GM21737 (cell line): ENCODE results near the gene IZUMO1R.
"Not testable (repeated sequence)": the region's sequence is repeated elsewhere in the genome, so short reads cannot be mapped to it uniquely, and the experiment has no call there.

Experiments used
- ATAC-seq: cut with Tn5 transposase; IDR thresholded peaks from one replicate; pipeline ENCODE4 v1.9.1; 2021; ENCODE audit warnings: mild to moderate bottlenecking, moderate library complexity; ENCODE audit not compliant: unreplicated experiment

Gene IZUMO1R

GRCh38 chr11:94303966-94304958 is at the start of gene IZUMO1R:
IZUMO1R (plus strand) TSS chr11:94304580; CDS start chr11:94305637, 1,057 bp downstream.
- no peak for ATAC-seq

- ATAC-seq = peak; percentile 85
Measured at GRCh38 chr11:94271885-94272372, 32.5 kb upstream of the IZUMO1R start.

GRCh38 chr11:94272738-94273313 is 31.6 kb upstream of the IZUMO1R start:
- ATAC-seq = peak; percentile 52

GRCh38 chr11:94275961-94276360 is 28.4 kb upstream of the IZUMO1R start:
- ATAC-seq = no peak

- ATAC-seq = no peak
Measured at GRCh38 chr11:94276943-94277342, 27.4 kb upstream of the IZUMO1R start.

GRCh38 chr11:94278207-94278606 is 26.2 kb upstream of the IZUMO1R start:
- not testable (repeated sequence) for ATAC-seq

- no peak for ATAC-seq
Measured at GRCh38 chr11:94279996-94280395, 24.4 kb upstream of the IZUMO1R start.

- no peak for ATAC-seq
Measured at GRCh38 chr11:94281324-94281723, 23.1 kb upstream of the IZUMO1R start.

GRCh38 chr11:94283678-94284077 is 20.7 kb upstream of the IZUMO1R start:
- ATAC-seq = no peak

- ATAC-seq = no peak
Measured at GRCh38 chr11:94295534-94295933, 8.8 kb upstream of the IZUMO1R start.

GRCh38 chr11:94297985-94298576 is 6.3 kb upstream of the IZUMO1R start:
- ATAC-seq = no peak

- no peak for ATAC-seq
Measured at GRCh38 chr11:94302776-94303175, 1.6 kb upstream of the IZUMO1R start.

GRCh38 chr11:94305146-94305545 is 766 bp downstream of the IZUMO1R start:
- no peak for ATAC-seq

GRCh38 chr11:94307101-94307791 is 2.9 kb downstream of the IZUMO1R start:
- ATAC-seq = no peak

GRCh38 chr11:94308024-94308423 is 3.6 kb downstream of the IZUMO1R start:
- ATAC-seq = no peak

GRCh38 chr11:94309757-94310156 is 5.4 kb downstream of the IZUMO1R start:
- ATAC-seq = no peak

- ATAC-seq = no peak
Measured at GRCh38 chr11:94310191-94310875, 6.0 kb downstream of the IZUMO1R start.

- ATAC-seq = no peak
Measured at GRCh38 chr11:94312339-94312738, 8.0 kb downstream of the IZUMO1R start.

GRCh38 chr11:94314064-94314463 is 9.7 kb downstream of the IZUMO1R start:
- ATAC-seq = no peak

GRCh38 chr11:94315664-94316063 is 11.3 kb downstream of the IZUMO1R start:
- no peak for ATAC-seq
